ENCODE measurements around the gene SCGB3A1.

The SCGB3A1 gene

DNA sequence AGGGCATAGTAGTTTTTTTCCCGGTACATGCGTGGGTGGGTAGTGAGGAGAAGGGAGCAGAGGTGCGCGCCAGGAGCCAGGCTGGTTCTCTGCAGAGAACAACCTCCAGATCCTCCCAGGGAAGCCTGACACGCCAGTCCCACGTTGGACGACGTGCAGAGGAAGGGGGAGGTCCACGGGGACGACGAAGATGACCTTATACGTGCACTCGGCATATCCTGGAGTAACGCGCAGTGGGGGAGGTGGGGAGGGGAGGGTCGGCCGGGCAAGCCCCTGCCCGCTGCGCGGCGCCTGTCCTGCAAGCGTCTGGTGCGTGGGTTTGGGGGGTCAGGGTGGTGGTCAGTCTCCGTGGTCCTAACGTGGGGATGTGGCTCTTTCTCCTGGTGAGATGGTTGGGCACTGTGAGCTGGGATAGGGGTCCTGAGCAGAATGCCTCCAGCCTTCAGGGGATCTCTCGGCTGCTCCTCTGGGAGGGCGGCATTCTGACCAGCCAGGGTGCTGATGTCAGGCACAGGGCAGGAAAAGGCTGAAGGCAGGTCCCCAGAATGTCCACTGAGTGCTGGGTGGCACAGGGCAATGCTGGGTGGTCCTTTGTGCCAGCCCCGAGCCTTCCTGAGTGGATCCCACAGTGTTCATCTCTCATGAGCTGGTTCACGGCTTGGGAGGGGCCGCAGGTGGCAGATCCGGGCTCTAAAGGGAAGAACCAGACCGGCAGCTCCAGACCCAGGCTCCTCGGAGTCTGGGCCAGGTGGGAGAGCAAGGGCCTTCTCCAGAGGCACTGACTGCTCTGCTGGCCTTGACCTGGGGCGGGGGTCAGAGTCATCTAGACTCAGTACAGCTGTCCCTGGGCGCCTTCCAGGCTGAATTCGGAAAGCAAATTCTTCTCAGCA lies 10.5 kb upstream of the SCGB3A1 start:
- WGBS (ENCODE audit: extremely low coverage, insufficient coverage, insufficient read length), result no CpG with 5 or more reads among the region's 36 CpGs
- Histone ChIP-seq H3K36me3 (ENCODE audit: control insufficient read depth in 1 of 2, insufficient read depth in 2 of 2, low read length in 2 of 2) (no peaks in the 10 kb centered on the region), H4K91ac (ENCODE audit: low read depth, low read length) (no peak overlapping the region), H2AK5ac (ENCODE audit: low read length) (no peak overlapping the region), H3K79me1 (ENCODE audit: low read length) (no peaks in the 10 kb centered on the region), H3K4ac (ENCODE audit: low read depth, low read length) (no peak overlapping the region), H2AFZ (ENCODE audit: insufficient read depth, low read length, poor library complexity) (no peak overlapping the region), H2BK12ac (ENCODE audit: low read length) (no peak overlapping the region), H3K27me3 (ENCODE audit: insufficient read depth, low read length) (no peaks in the 10 kb centered on the region), H3K79me2 (ENCODE audit: control insufficient read depth, insufficient read depth, low read length, poor library complexity) (no peaks in the 10 kb centered on the region), H3K14ac (ENCODE audit: low read length) (no peak overlapping the region), H3K4me2 (ENCODE audit: low read length) (no peak overlapping the region), H4K12ac (ENCODE audit: low read depth, low read length) (no peak overlapping the region), H3K9ac (ENCODE audit: low read length) (no peak overlapping the region), H3K18ac (ENCODE audit: low read length) (no peak overlapping the region), H3K4me3 (ENCODE audit: low read depth, low read length) (no peak overlapping the region), H3K23ac (ENCODE audit: low read length) (no peak overlapping the region), H4K8ac (ENCODE audit: low read depth, low read length) (no peak overlapping the region), H3K4me1 (ENCODE audit: control insufficient read depth in 1 of 2, insufficient read depth in 2 of 2, low read length in 2 of 2) (no peaks in the 10 kb centered on the region), H2BK120ac (ENCODE audit: insufficient read depth, low read length, poor library complexity) (no peak overlapping the region), H2BK5ac (ENCODE audit: low read depth, low read length, poor library complexity) (no peak overlapping the region), H3K27ac (ENCODE audit: low read depth, low read length) (no peak overlapping the region), H3K9me3 (ENCODE audit: insufficient read depth, low read depth, low read length) (peaks cover 2% of the 10 kb centered on the region)
- DNase-seq, result no peak

DNA sequence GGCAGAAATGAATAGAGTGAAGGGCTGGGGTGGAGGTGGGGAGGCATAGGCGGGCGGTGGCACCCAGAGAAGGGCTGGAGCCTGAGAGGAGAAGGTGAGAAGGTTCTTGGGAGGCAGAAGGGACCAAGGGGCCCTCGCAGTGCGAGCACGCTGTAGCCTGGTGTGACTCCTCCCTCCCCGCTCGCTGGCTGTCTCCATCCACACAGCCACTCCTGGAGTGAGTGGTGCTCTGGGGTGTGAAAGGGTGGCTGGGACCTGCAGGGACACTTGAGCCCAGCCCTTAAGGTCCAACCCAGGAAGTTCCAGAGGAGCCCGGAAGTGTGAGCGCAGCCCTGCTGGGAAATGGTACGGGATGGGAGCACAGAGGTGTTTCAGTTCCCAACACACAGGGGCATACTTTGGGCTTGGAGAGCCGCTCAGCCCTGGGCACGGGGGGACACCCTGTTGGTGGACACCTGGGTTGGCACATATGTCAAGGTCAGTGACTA lies 9.3 kb upstream of the SCGB3A1 start:
- no peak overlapping the region for H3K4me2 ChIP-seq (ENCODE audit: low read length)
- WGBS (ENCODE audit: extremely low coverage, insufficient coverage, insufficient read length), result no CpG with 5 or more reads among the region's 12 CpGs
- H3K36me3 ChIP-seq (ENCODE audit: control insufficient read depth in 1 of 2, insufficient read depth in 2 of 2, low read length in 2 of 2), result no peaks in the 10 kb centered on the region
- no peak overlapping the region for H2BK120ac ChIP-seq (ENCODE audit: insufficient read depth, low read length, poor library complexity)
- H2AK5ac ChIP-seq (ENCODE audit: low read length), result no peak overlapping the region
- H4K8ac ChIP-seq (ENCODE audit: low read depth, low read length), result no peak overlapping the region
- no peaks in the 10 kb centered on the region for H3K79me1 ChIP-seq (ENCODE audit: low read length)
- no peak overlapping the region for H2AFZ ChIP-seq (ENCODE audit: insufficient read depth, low read length, poor library complexity)
- no peak overlapping the region for H2BK12ac ChIP-seq (ENCODE audit: low read length)
- H3K27me3 ChIP-seq (ENCODE audit: insufficient read depth, low read length), result no peaks in the 10 kb centered on the region
- no peak overlapping the region for H3K23ac ChIP-seq (ENCODE audit: low read length)
- no peak overlapping the region for H3K27ac ChIP-seq (ENCODE audit: low read depth, low read length)
- no peak overlapping the region for H4K12ac ChIP-seq (ENCODE audit: low read depth, low read length)
- no peak for DNase-seq
- no peak overlapping the region for H3K4ac ChIP-seq (ENCODE audit: low read depth, low read length)
- peaks cover 2% of the 10 kb centered on the region for H3K9me3 ChIP-seq (ENCODE audit: insufficient read depth, low read depth, low read length)
- H2BK5ac ChIP-seq (ENCODE audit: low read depth, low read length, poor library complexity), result no peak overlapping the region
- H3K14ac ChIP-seq (ENCODE audit: low read length), result no peak overlapping the region
- no peaks in the 10 kb centered on the region for H3K79me2 ChIP-seq (ENCODE audit: control insufficient read depth, insufficient read depth, low read length, poor library complexity)
- no peak overlapping the region for H3K4me3 ChIP-seq (ENCODE audit: low read depth, low read length)
- no peak overlapping the region for H4K91ac ChIP-seq (ENCODE audit: low read depth, low read length)
- no peak overlapping the region for H3K18ac ChIP-seq (ENCODE audit: low read length)
- no peaks in the 10 kb centered on the region for H3K4me1 ChIP-seq (ENCODE audit: control insufficient read depth in 1 of 2, insufficient read depth in 2 of 2, low read length in 2 of 2)
- no peak overlapping the region for H3K9ac ChIP-seq (ENCODE audit: low read length)

DNA sequence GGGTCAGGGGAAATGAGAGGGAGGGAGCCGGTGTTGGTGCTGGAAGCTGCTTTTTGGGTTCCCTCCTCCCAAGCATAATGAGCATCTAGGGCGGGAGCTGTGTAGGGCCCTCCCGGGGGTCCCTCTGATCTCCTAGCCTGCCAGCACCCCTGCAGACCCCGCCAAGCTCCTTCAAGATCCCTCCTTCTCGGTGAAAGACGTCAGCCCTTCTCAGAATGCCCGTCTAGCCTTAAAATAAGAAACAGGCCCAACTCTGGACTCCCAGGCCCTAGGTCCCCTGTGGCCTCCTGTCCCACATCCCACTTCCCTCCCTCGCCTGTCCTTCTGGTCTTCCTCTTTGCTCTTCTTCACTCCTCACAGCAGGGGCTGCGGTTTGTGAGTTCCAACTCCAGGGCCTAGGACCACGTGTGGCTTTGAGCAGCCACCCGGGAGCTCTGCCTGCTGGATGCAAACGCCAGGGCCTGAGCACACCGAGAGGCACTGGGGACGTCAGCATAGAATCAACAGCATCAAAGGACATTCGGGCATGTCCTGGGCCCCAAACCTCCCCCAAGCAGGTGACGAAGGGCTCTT lies 8.8 kb upstream of the SCGB3A1 start:
- Histone ChIP-seq H3K4me1 (ENCODE audit: control insufficient read depth in 1 of 2, insufficient read depth in 2 of 2, low read length in 2 of 2) (no peaks in the 10 kb centered on the region), H4K91ac (ENCODE audit: low read depth, low read length) (no peak overlapping the region), H3K79me2 (ENCODE audit: control insufficient read depth, insufficient read depth, low read length, poor library complexity) (no peaks in the 10 kb centered on the region), H3K18ac (ENCODE audit: low read length) (no peak overlapping the region), H3K27me3 (ENCODE audit: insufficient read depth, low read length) (no peaks in the 10 kb centered on the region), H3K14ac (ENCODE audit: low read length) (no peak overlapping the region), H4K12ac (ENCODE audit: low read depth, low read length) (no peak overlapping the region), H3K9me3 (ENCODE audit: insufficient read depth, low read depth, low read length) (peaks cover 2% of the 10 kb centered on the region), H2BK12ac (ENCODE audit: low read length) (no peak overlapping the region), H3K4me2 (ENCODE audit: low read length) (no peak overlapping the region), H2AFZ (ENCODE audit: insufficient read depth, low read length, poor library complexity) (no peak overlapping the region), H3K4ac (ENCODE audit: low read depth, low read length) (no peak overlapping the region), H3K36me3 (ENCODE audit: control insufficient read depth in 1 of 2, insufficient read depth in 2 of 2, low read length in 2 of 2) (no peaks in the 10 kb centered on the region), H2BK5ac (ENCODE audit: low read depth, low read length, poor library complexity) (no peak overlapping the region), H3K4me3 (ENCODE audit: low read depth, low read length) (no peak overlapping the region), H2BK120ac (ENCODE audit: insufficient read depth, low read length, poor library complexity) (no peak overlapping the region), H3K9ac (ENCODE audit: low read length) (no peak overlapping the region), H3K23ac (ENCODE audit: low read length) (no peak overlapping the region), H3K79me1 (ENCODE audit: low read length) (no peaks in the 10 kb centered on the region), H3K27ac (ENCODE audit: low read depth, low read length) (no peak overlapping the region), H2AK5ac (ENCODE audit: low read length) (no peak overlapping the region), H4K8ac (ENCODE audit: low read depth, low read length) (no peak overlapping the region)
- WGBS (ENCODE audit: extremely low coverage, insufficient coverage, insufficient read length), result no CpG with 5 or more reads among the region's 16 CpGs
- no peak for DNase-seq

DNA sequence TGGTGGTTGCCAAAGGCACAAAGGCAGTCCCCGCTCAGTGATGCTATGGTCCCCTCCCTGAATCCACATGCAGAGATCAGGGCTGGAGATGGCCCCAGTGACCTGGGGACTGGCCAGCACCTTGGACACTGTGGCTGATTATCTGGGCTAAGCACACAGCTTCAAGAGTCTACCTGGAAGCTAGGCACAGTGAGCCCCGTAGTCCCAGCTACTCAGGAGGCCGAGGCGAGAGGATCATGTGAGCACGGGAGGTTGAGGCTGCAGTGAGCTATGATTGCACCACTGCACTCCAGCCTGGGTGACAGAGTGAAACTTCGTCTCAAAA lies 8.3 kb upstream of the SCGB3A1 start:
- Histone ChIP-seq H3K23ac (ENCODE audit: low read length) (no peak overlapping the region), H3K36me3 (ENCODE audit: control insufficient read depth in 1 of 2, insufficient read depth in 2 of 2, low read length in 2 of 2) (no peaks in the 10 kb centered on the region), H4K8ac (ENCODE audit: low read depth, low read length) (no peak overlapping the region), H3K18ac (ENCODE audit: low read length) (no peak overlapping the region), H3K4me3 (ENCODE audit: low read depth, low read length) (no peak overlapping the region), H4K12ac (ENCODE audit: low read depth, low read length) (no peak overlapping the region), H2BK5ac (ENCODE audit: low read depth, low read length, poor library complexity) (no peak overlapping the region), H3K27ac (ENCODE audit: low read depth, low read length) (no peak overlapping the region), H2BK120ac (ENCODE audit: insufficient read depth, low read length, poor library complexity) (no peak overlapping the region), H3K14ac (ENCODE audit: low read length) (no peak overlapping the region), H3K27me3 (ENCODE audit: insufficient read depth, low read length) (no peaks in the 10 kb centered on the region), H3K4me1 (ENCODE audit: control insufficient read depth in 1 of 2, insufficient read depth in 2 of 2, low read length in 2 of 2) (no peaks in the 10 kb centered on the region), H2AK5ac (ENCODE audit: low read length) (no peak overlapping the region), H3K4ac (ENCODE audit: low read depth, low read length) (no peak overlapping the region), H3K79me2 (ENCODE audit: control insufficient read depth, insufficient read depth, low read length, poor library complexity) (no peaks in the 10 kb centered on the region), H2AFZ (ENCODE audit: insufficient read depth, low read length, poor library complexity) (no peak overlapping the region), H3K79me1 (ENCODE audit: low read length) (no peaks in the 10 kb centered on the region), H3K4me2 (ENCODE audit: low read length) (no peak overlapping the region), H3K9me3 (ENCODE audit: insufficient read depth, low read depth, low read length) (peaks cover 2% of the 10 kb centered on the region), H3K9ac (ENCODE audit: low read length) (no peak overlapping the region), H2BK12ac (ENCODE audit: low read length) (no peak overlapping the region), H4K91ac (ENCODE audit: low read depth, low read length) (no peak overlapping the region)
- WGBS (ENCODE audit: extremely low coverage, insufficient coverage, insufficient read length), result no CpG with 5 or more reads among the region's 6 CpGs
- DNase-seq, result no peak
